ENCODE measurements around the gene SULT6B1.

The SULT6B1 gene

GRCh38 chr2:37119157-37119556 lies 69.3 kb downstream of the SULT6B1 start:
- H3K4me3 ChIP-seq (ENCODE audit: low read depth, low read length): no peak overlapping the region
- peaks cover 7% of the 10 kb centered on the region; the same call in 1 of the 2 replicates for H3K36me3 ChIP-seq
- no peaks in the 10 kb centered on the region for H3K27me3 ChIP-seq
- no peaks in the 10 kb centered on the region for H3K9me3 ChIP-seq
- no peak for DNase-seq
- H3K4me1 ChIP-seq: no peaks in the 10 kb centered on the region
- TF ChIP-seq CTCF (IDR thresholded peaks at IDR 0.05; ENCODE audit: low read depth, low read length): no peak
